Measurements from ENCODE around the gene LRRIQ4. TPM values are rescaled to one million over a fixed set of nuclear protein-coding genes. Genes with fewer than 3 reads are reported as not detected.

LRRIQ4 gene
- total RNA-seq, 1 donor from 2014 or later: not detected

GRCh38 chr3:169879013-169879557 is 66.4 kb downstream of the LRRIQ4 start:
- H3K27me3 Mint-ChIP-seq (ENCODE audit: low read depth): no peaks in the 10 kb centered on the region
- no peak overlapping the region for H3K4me3 Mint-ChIP-seq (ENCODE audit: unreplicated experiment)

GRCh38 chr3:169879845-169880575 is 67.3 kb downstream of the LRRIQ4 start:
- H3K9me3 Mint-ChIP-seq (ENCODE audit: low read depth): no peaks in the 10 kb centered on the region
- no peaks in the 10 kb centered on the region for H3K27me3 Mint-ChIP-seq (ENCODE audit: low read depth)

More at GRCh38 chr3:169879013-169879557, 66.4 kb downstream of the LRRIQ4 start:
- DNase-seq (ENCODE audit: low spot score): no peak
- no peaks in the 10 kb centered on the region for H3K36me3 Mint-ChIP-seq (ENCODE audit: low read depth)
- no peaks in the 10 kb centered on the region for H3K9me3 Mint-ChIP-seq (ENCODE audit: low read depth)
- H3K27ac Mint-ChIP-seq (ENCODE audit: unreplicated experiment): no peak overlapping the region
- H3K4me1 Mint-ChIP-seq (ENCODE audit: low read depth): peaks cover 5% of the 10 kb centered on the region
- TF ChIP-seq CTCF (IDR thresholded peaks at IDR 0.05): no peak

GRCh38 chr3:169880576-169881250 is 68.0 kb downstream of the LRRIQ4 start:
- TF ChIP-seq CTCF (IDR thresholded peaks at IDR 0.05): no peak
- Mint-ChIP-seq H3K27me3 (ENCODE audit: low read depth) (no peaks in the 10 kb centered on the region), H3K36me3 (ENCODE audit: low read depth) (no peaks in the 10 kb centered on the region), H3K4me3 (ENCODE audit: unreplicated experiment) (no peak overlapping the region), H3K9me3 (ENCODE audit: low read depth) (no peaks in the 10 kb centered on the region), H3K27ac (ENCODE audit: unreplicated experiment) (no peak overlapping the region), H3K4me1 (ENCODE audit: low read depth) (peaks cover 5% of the 10 kb centered on the region)
- no peak for DNase-seq (ENCODE audit: low spot score)

More at GRCh38 chr3:169879845-169880575, 67.3 kb downstream of the LRRIQ4 start:
- Mint-ChIP-seq H3K27ac (ENCODE audit: unreplicated experiment) (no peak overlapping the region), H3K4me3 (ENCODE audit: unreplicated experiment) (no peak overlapping the region), H3K4me1 (ENCODE audit: low read depth) (peaks cover 5% of the 10 kb centered on the region), H3K36me3 (ENCODE audit: low read depth) (no peaks in the 10 kb centered on the region)
- no peak for DNase-seq (ENCODE audit: low spot score)
- no peak for TF ChIP-seq CTCF (IDR thresholded peaks at IDR 0.05)

GRCh38 chr3:169886671-169887070 is 74.0 kb downstream of the LRRIQ4 start:
- peaks cover 5% of the 10 kb centered on the region for H3K4me1 Mint-ChIP-seq (ENCODE audit: low read depth)
- H3K27me3 Mint-ChIP-seq (ENCODE audit: low read depth): no peaks in the 10 kb centered on the region
- H3K27ac Mint-ChIP-seq (ENCODE audit: unreplicated experiment): no peak overlapping the region
- H3K4me3 Mint-ChIP-seq (ENCODE audit: unreplicated experiment): no peak overlapping the region
- H3K36me3 Mint-ChIP-seq (ENCODE audit: low read depth): no peaks in the 10 kb centered on the region
- DNase-seq (ENCODE audit: low spot score): no peak
- no peak for TF ChIP-seq CTCF (IDR thresholded peaks at IDR 0.05)
- no peaks in the 10 kb centered on the region for H3K9me3 Mint-ChIP-seq (ENCODE audit: low read depth)

Other genes starting within 250 kb of the LRRIQ4 start
- gene MECOM, start 149.2 kb upstream of the LRRIQ4 start, total RNA-seq: 4.6 to 11.4 TPM (median 5.2 TPM) in 3 replicates
- gene TERC, start 47.8 kb upstream of the LRRIQ4 start, total RNA-seq: 0.99 to 1.4 TPM in 2 of 3 replicates, not detected in the other
- 3.6 to 5.7 TPM (median 4.6 TPM) in 3 replicates for gene ACTRT3, start 43.3 kb upstream of the LRRIQ4 start, total RNA-seq
- gene MYNN, start 39.5 kb upstream of the LRRIQ4 start, total RNA-seq: 12.2 to 16.5 TPM (median 14.3 TPM) in 3 replicates
- gene LRRC34, start within 50 bp of the LRRIQ4 start, total RNA-seq: 1.5 to 2.2 TPM (median 1.9 TPM) in 3 replicates
- not detected in 3 replicates for gene LRRC31, start 57.1 kb downstream of the LRRIQ4 start, total RNA-seq
- not detected in 3 replicates for gene SAMD7, start 98.7 kb downstream of the LRRIQ4 start, total RNA-seq
- 99.2 to 128 TPM (median 106 TPM) in 3 replicates for gene SEC62, start 153.9 kb downstream of the LRRIQ4 start, total RNA-seq
- 0.37 to 0.60 TPM (median 0.49 TPM) in 3 replicates for gene GPR160, start 225.1 kb downstream of the LRRIQ4 start, total RNA-seq

All from chondrocyte (in vitro differentiated cells).